Aorta (tissue), 5 donors: ENCODE measurements around the gene CARD9. TPM values are rescaled to one million over a fixed set of nuclear protein-coding genes. Genes with fewer than 3 reads are reported as not detected.

ENCODE experiments used
- ATAC-seq: fragments of 200-7000 bp; cut with Tn5 transposase; one replicate; pipeline ENCODE4 v1.9.1; 2022; ENCODE audit warnings: moderate library complexity; ENCODE audit not compliant: low FRiP score
- DNase-seq, 2 donors: peaks; one replicate each; pipeline ENCODE4 v3.0.0-alpha.2; 2020
- H3K27ac ChIP-seq, 2 donors: one replicate each; pipeline ENCODE4 v1.5.1; 2013; ENCODE audit warnings: low read length in 2 of 2, mild to moderate bottlenecking in 2 of 2, moderate library complexity in 2 of 2, control low read depth in 1 of 2, inconsistent platforms in 1 of 2, low read depth in 1 of 2
- H3K27me3 ChIP-seq, 2 donors: one replicate each; pipeline ENCODE4 v1.6.1; 2013; ENCODE audit warnings: control low read depth in 1 of 2, low read length in 1 of 2, mild to moderate bottlenecking in 1 of 2, moderate library complexity in 1 of 2; ENCODE audit not compliant: insufficient read depth in 2 of 2, control insufficient read depth in 1 of 2
- H3K36me3 ChIP-seq, 2 donors: one replicate each; pipeline ENCODE4 v1.6.1; 2013; ENCODE audit warnings: control low read depth in 1 of 2, low read length in 1 of 2, mild to moderate bottlenecking in 1 of 2; ENCODE audit not compliant: insufficient read depth in 2 of 2, control insufficient read depth in 1 of 2
- H3K4me1 ChIP-seq, 2 donors: one replicate each; pipeline ENCODE4 v1.6.1; 2013; ENCODE audit warnings: low read length in 2 of 2, control low read depth in 1 of 2, mild to moderate bottlenecking in 1 of 2, moderate library complexity in 1 of 2; ENCODE audit not compliant: insufficient read depth in 2 of 2, control insufficient read depth in 1 of 2
- H3K4me3 ChIP-seq, 2 donors: one replicate each; pipeline ENCODE4 v1.5.1; 2013; ENCODE audit warnings: low read length in 2 of 2, control low read depth in 1 of 2, mild to moderate bottlenecking in 1 of 2
- H3K9me3 ChIP-seq: one replicate; pipeline ENCODE4 v1.6.1; 2013; ENCODE audit warnings: mild to moderate bottlenecking, low read length; ENCODE audit not compliant: control insufficient read depth
- WGBS, 2 donors: extraction: QIAGEN DNeasy Blood & Tissue Kit; methylation state at CpG; one replicate each; pipeline ENCODE4 v1.1.7; 2013; 5-methylcytosine and 5-hydroxymethylcytosine counted together
- intact Hi-C, 2 donors: fragments of 100-400 bp; cut with DNase I; formaldehyde crosslinking; loops; one replicate each; pipeline versions ENCODE4 v1.14.2 to v1.15.0; 2022
- polyA plus RNA-seq, 2 donors: library from polyadenylated mRNA; stranded (reverse); fragments of 200-250 nt; gene quantifications; one replicate each; pipeline ENCODE4 v1.2.3, GENCODE V29; 2013
- total RNA-seq, 2 donors: library from RNA; stranded (reverse); fragmentation: NEBNext Ultra II Directional; extraction: Animal tissue kit (Norgen Biotek cat#: 25700); gene quantifications; one replicate each; pipeline ENCODE4 v1.2.1, GENCODE V29; 2021
- donor health status: healthy with polysubstance abuse.
- donor health status: Bipolar disorder and iron deficiency.
- donor health status: DM: no; HTN: no; CAD: no.
- donor health status: DM: no; HTN: no; CAD: no.
- donor health status: DM: yes; HTN: yes; CAD: no.

The CARD9 gene
- total and polyA plus RNA-seq, 4 donors = 1.4 to 5.3 (median 3.5) TPM

- ATAC-seq (no peak), DNase-seq (no peak)
- Histone ChIP-seq H3K27ac (no peak overlapping the region), H3K36me3 (peaks cover 0 to 3% of the 10 kb centered on the region in 2 donors), H3K27me3 (no peaks in the 10 kb centered on the region), H3K4me1 (no peaks in the 10 kb centered on the region), H3K9me3 (no peaks in the 10 kb centered on the region), H3K4me3 (no peak overlapping the region)
- intact Hi-C loops = no loop called here
- 97% methylated on average over 19 of the region's 19 CpGs for WGBS, 2 donors
Observed at GRCh38 chr9:136387217-136387616, 13.7 kb upstream of the CARD9 start.

DNA sequence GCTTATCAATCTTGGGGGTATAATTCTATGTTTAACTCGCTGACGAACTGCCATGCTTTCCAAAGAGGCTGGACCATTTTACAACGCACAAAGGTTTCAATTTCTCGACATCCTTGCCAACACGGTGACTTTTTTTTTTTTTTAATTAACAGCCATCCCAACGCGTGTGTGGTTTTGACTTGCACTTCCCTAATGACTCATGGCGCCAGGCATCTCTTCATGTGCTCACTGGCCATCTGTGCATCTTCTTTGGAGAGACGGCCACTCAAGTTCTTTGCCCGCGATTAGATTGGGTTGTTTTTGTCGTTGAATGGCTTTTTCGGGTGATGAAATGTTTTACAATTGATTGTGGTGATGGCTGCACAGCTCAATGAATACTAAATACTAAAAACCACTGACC is 12.5 kb upstream of the CARD9 start:
- no peak for ATAC-seq
- intact Hi-C loops = no loop called here
- Histone ChIP-seq H3K36me3 (peaks cover 0 to 4% of the 10 kb centered on the region in 2 donors), H3K4me3 (no peak overlapping the region), H3K27me3 (no peaks in the 10 kb centered on the region), H3K9me3 (no peaks in the 10 kb centered on the region), H3K27ac (no peak overlapping the region), H3K4me1 (no peaks in the 10 kb centered on the region)
- WGBS, 2 donors = 92% methylated on average over 13 of the region's 13 CpGs
- no peak for DNase-seq

DNA sequence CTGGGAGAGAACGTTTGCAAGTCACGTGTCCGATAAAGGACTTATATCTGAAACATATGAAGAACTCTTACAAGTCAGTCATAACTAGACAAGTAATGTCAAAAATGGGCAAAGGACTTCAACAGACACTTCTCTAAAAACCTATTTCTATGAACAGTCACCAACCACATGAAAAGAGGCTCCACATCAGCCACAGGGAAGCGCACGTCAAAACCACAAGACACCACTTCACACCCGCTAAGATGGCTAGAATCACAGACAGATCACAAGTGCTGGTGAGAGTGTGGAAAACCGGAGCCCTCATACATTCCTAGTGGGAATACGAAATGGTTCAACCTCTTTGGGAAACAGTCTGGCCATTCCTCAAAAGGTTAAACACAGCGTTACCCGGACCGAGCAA is 11.5 kb upstream of the CARD9 start:
- Histone ChIP-seq H3K27ac (no peak overlapping the region), H3K4me3 (no peak overlapping the region), H3K36me3 (peaks cover 0 to 4% of the 10 kb centered on the region in 2 donors), H3K9me3 (no peaks in the 10 kb centered on the region), H3K27me3 (no peaks in the 10 kb centered on the region), H3K4me1 (no peaks in the 10 kb centered on the region)
- DNase-seq (no peak), ATAC-seq (no peak)
- intact Hi-C loops = no loop called here
- WGBS, 2 donors = 92 to 94% methylated on average over 11 of the region's 11 CpGs

- Histone ChIP-seq H3K27ac (no peak overlapping the region), H3K4me1 (no peaks in the 10 kb centered on the region), H3K36me3 (peaks cover 0 to 4% of the 10 kb centered on the region in 2 donors), H3K27me3 (no peaks in the 10 kb centered on the region), H3K9me3 (no peaks in the 10 kb centered on the region), H3K4me3 (no peak overlapping the region)
- WGBS, 2 donors = 93 to 96% methylated on average over 18 to 20 of the region's 20 CpGs
- ATAC-seq = no peak
- intact Hi-C loops = no loop called here
- no peak for DNase-seq
Observed at GRCh38 chr9:136383436-136383835, 10.0 kb upstream of the CARD9 start.

DNA sequence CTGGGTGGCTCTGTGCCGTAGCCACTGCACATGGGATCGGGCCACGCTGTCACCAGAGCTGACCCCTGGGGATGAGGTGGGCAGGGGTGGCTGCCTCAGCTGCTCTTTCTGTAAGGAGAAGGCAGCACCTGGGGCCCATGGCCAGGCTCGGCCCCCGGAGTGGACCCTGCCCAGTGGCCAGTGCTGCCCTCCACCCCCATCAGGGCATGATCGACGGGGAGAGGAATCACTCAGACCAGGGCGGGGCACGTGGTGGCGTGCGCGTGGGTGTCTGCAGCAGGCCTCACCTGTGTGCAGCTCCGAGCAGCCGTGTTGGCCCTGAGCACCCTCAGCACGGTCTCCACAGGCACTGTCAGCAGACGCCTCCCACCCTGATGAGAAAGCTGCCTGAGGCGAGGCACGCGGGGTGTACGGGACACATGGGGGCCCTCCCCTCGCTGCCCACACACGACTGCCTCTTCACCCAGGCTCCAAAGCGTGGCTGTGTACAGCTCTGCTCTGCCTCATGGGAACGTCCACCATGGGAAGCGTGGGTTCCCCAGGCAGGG is 8.6 kb upstream of the CARD9 start:
- no peak overlapping the region for H3K4me3 ChIP-seq
- no peak overlapping the region for H3K27ac ChIP-seq
- 91 to 92% methylated on average over 23 to 25 of the region's 25 CpGs for WGBS, 2 donors
- no peaks in the 10 kb centered on the region for H3K4me1 ChIP-seq
- no peaks in the 10 kb centered on the region for H3K9me3 ChIP-seq
- H3K36me3 ChIP-seq = peaks cover 0 to 4% of the 10 kb centered on the region in 2 donors
- H3K27me3 ChIP-seq = no peaks in the 10 kb centered on the region
- intact Hi-C loops = no loop called here
- ATAC-seq (no peak), DNase-seq (no peak)

DNA sequence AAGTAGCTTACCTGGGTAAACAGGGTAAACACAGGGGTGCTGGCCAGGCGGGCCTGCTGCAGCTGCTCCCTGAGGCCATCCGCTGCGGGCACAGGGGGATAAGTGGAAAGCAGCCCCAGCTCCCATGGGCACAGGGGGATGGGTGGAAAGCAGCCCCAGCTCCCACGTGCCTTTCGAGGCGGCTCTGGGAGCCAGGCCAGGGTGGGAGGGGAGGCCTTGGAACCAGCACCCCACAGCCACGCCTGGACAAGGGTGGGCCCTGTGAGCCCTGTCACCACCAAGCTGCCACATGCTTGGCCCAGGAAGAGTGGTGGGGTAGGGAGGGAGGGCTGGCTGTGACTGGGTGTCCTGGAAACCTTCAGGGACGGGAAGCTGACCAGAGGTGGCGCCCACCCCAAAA is 7.8 kb upstream of the CARD9 start:
- Histone ChIP-seq H3K9me3 (no peaks in the 10 kb centered on the region), H3K27me3 (no peaks in the 10 kb centered on the region), H3K4me1 (no peaks in the 10 kb centered on the region), H3K27ac (no peak overlapping the region), H3K36me3 (peaks cover 0 to 4% of the 10 kb centered on the region in 2 donors), H3K4me3 (no peak overlapping the region)
- ATAC-seq (no peak), DNase-seq (no peak)
- intact Hi-C loops = no loop called here
- WGBS, 2 donors = 61 to 70% methylated on average over 9 of the region's 9 CpGs

- Histone ChIP-seq H3K27ac (no peak overlapping the region), H3K36me3 (peaks cover 0 to 4% of the 10 kb centered on the region in 2 donors), H3K4me1 (no peaks in the 10 kb centered on the region), H3K27me3 (no peaks in the 10 kb centered on the region), H3K9me3 (no peaks in the 10 kb centered on the region), H3K4me3 (no peak overlapping the region)
- intact Hi-C loops = no loop called here
- no peak for DNase-seq
- WGBS, 2 donors = 92 to 94% methylated on average over 17 of the region's 17 CpGs
- ATAC-seq = no peak
Observed at GRCh38 chr9:136380381-136380780, 6.9 kb upstream of the CARD9 start.

DNA sequence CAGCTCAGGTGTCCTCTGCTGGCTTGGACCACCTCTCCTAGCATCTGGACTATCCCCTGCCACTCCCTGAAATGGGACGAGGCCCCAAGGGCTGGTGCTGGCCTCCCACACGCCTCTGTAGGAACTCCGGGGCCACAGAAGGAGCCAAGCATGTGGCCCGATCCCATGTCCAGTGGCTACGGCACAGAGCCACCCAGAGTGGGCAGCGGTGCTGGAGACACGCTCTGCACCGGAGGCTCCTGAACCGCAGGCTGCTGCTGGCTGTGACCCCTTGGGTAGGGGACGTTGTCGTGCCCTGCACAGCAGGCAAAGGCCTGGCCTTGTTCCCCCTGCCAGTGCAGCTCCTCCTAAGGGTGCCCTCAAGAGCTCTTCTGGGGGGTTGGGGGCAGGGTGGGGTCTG is 6.4 kb upstream of the CARD9 start:
- no peak for DNase-seq
- H3K4me1 ChIP-seq = no peaks in the 10 kb centered on the region
- no peak for ATAC-seq
- H3K27me3 ChIP-seq = no peaks in the 10 kb centered on the region
- H3K27ac ChIP-seq = no peak overlapping the region
- intact Hi-C loops = no loop called here
- no peaks in the 10 kb centered on the region for H3K9me3 ChIP-seq
- WGBS, 2 donors = 91 to 97% methylated on average over 7 to 11 of the region's 11 CpGs
- H3K4me3 ChIP-seq = no peak overlapping the region
- peaks cover 0 to 4% of the 10 kb centered on the region in 2 donors for H3K36me3 ChIP-seq

- H3K4me3 ChIP-seq = no peak overlapping the region
- H3K27me3 ChIP-seq = no peaks in the 10 kb centered on the region
- H3K9me3 ChIP-seq = no peaks in the 10 kb centered on the region
- H3K36me3 ChIP-seq = peaks cover 0 to 4% of the 10 kb centered on the region in 2 donors
- H3K4me1 ChIP-seq = no peaks in the 10 kb centered on the region
- intact Hi-C loops = no loop called here
- 91 to 92% methylated on average over 11 of the region's 11 CpGs for WGBS, 2 donors
- no peak overlapping the region for H3K27ac ChIP-seq
- ATAC-seq = no peak
- DNase-seq = no peak
Observed at GRCh38 chr9:136379401-136379800, 5.9 kb upstream of the CARD9 start.
